Skin epidermis (tissue), 12 donors: ENCODE results near the gene PPM1M.

Experiments used
- H3K27ac ChIP-seq, 21 experiments: fragments of 200-600 bp; sonication (generic) in 11 of 21; one replicate each; pipeline ENCODE4 v1.5.0; 2020; ENCODE audit warnings: mild to moderate bottlenecking in 3 of 21, inconsistent platforms in 2 of 21, moderate library complexity in 2 of 21
- H3K4me3 ChIP-seq, 7 experiments: fragments of 200-600 bp; sonication (generic) in 2 of 7; one replicate each; pipeline ENCODE4 v1.5.0; 2020; ENCODE audit warnings: inconsistent platforms in 2 of 7, mild to moderate bottlenecking in 2 of 7, moderate library complexity in 1 of 7

Gene PPM1M

GRCh38 chr3:52227766-52228165 lies 17.8 kb upstream of the PPM1M start:
- Histone ChIP-seq H3K4me3 (no peak overlapping the region), H3K27ac (no peak overlapping the region)

GRCh38 chr3:52228266-52228665 lies 17.3 kb upstream of the PPM1M start:
- H3K4me3 ChIP-seq: no peak overlapping the region
- H3K27ac ChIP-seq: no peak overlapping the region

GRCh38 chr3:52228751-52229291 lies 16.7 kb upstream of the PPM1M start:
- no peak overlapping the region for H3K4me3 ChIP-seq

GRCh38 chr3:52229656-52230055 lies 15.9 kb upstream of the PPM1M start:
- H3K27ac ChIP-seq: no peak overlapping the region
- H3K4me3 ChIP-seq: no peak overlapping the region

More at GRCh38 chr3:52228751-52229291, 16.7 kb upstream of the PPM1M start:
- no peak overlapping the region for H3K27ac ChIP-seq

GRCh38 chr3:52230461-52230860 lies 15.1 kb upstream of the PPM1M start:
- Histone ChIP-seq H3K27ac (no peak overlapping the region), H3K4me3 (no peak overlapping the region)

- Histone ChIP-seq H3K27ac (no peak overlapping the region), H3K4me3 (no peak overlapping the region)
Observed at GRCh38 chr3:52230889-52231499, 14.6 kb upstream of the PPM1M start.

GRCh38 chr3:52231502-52232278 lies 13.9 kb upstream of the PPM1M start:
- Histone ChIP-seq H3K27ac (peak overlapping the region in 1 of 21 experiments; percentile 27), H3K4me3 (no peak overlapping the region)

- H3K27ac ChIP-seq: peak overlapping the region in 3 of 21 experiments; percentile 9 to 27 (median 22)
- no peak overlapping the region for H3K4me3 ChIP-seq
Observed at GRCh38 chr3:52232279-52233107, 13.1 kb upstream of the PPM1M start.

GRCh38 chr3:52233108-52233591 lies 12.4 kb upstream of the PPM1M start:
- Histone ChIP-seq H3K27ac (peak overlapping the region in 2 of 21 experiments; percentile 9 to 22), H3K4me3 (no peak overlapping the region)

- Histone ChIP-seq H3K27ac (peak overlapping the region in 1 of 21 experiments; percentile 3), H3K4me3 (no peak overlapping the region)
Observed at GRCh38 chr3:52233968-52234367, 11.6 kb upstream of the PPM1M start.

GRCh38 chr3:52234516-52235447 lies 10.8 kb upstream of the PPM1M start:
- peak overlapping the region in 2 of 21 experiments; percentile 3 to 21 for H3K27ac ChIP-seq
- no peak overlapping the region for H3K4me3 ChIP-seq

GRCh38 chr3:52236424-52236886 lies 9.1 kb upstream of the PPM1M start:
- no peak overlapping the region for H3K4me3 ChIP-seq
- H3K27ac ChIP-seq: peak overlapping the region in 10 of 21 experiments; percentile 67 to 96 (median 88)

- peak overlapping the region in 5 of 7 experiments; percentile 13 to 97 (median 75) for H3K4me3 ChIP-seq
- peak overlapping the region in 20 of 21 experiments; percentile 39 to 99 (median 89) for H3K27ac ChIP-seq
Observed at GRCh38 chr3:52237006-52237656, 8.4 kb upstream of the PPM1M start.

GRCh38 chr3:52237657-52238172 lies 7.8 kb upstream of the PPM1M start:
- peak overlapping the region; percentile 64 to 97 (median 75) for H3K4me3 ChIP-seq
- H3K27ac ChIP-seq: peak overlapping the region in 20 of 21 experiments; percentile 39 to 99 (median 89)

GRCh38 chr3:52238193-52238760 lies 7.3 kb upstream of the PPM1M start:
- Histone ChIP-seq H3K27ac (peak overlapping the region in 20 of 21 experiments; percentile 79 to 99 (median 90)), H3K4me3 (peak overlapping the region; percentile 64 to 97 (median 75))

- Histone ChIP-seq H3K4me3 (peak within 1 kb of the TSS; percentile 64 to 97 (median 75)), H3K27ac (peak within 1 kb of the TSS; percentile 78 to 99 (median 89))
Observed at GRCh38 chr3:52238761-52239701, 6.5 kb upstream of the PPM1M start, which contains the start of gene TWF2. TSS of gene TWF2 (minus strand) at chr3:52239158. CDS start at chr3:52239016, 142 bp downstream.
